Tibial nerve (tissue), 3 donors: ENCODE measurements around the gene SIMC1.
"Not testable (repeated sequence)": the region's sequence is repeated elsewhere in the genome, so short reads cannot be mapped to it uniquely, and the experiment has no call there.

ENCODE experiments used
- POLR2A ChIP-seq, 2 donors: fragments of 450-650 bp; IDR thresholded peaks; one replicate each; pipeline ENCODE4 v1.6.1; 2017; ENCODE audit warnings: antibody characterized with exemption in 2 of 2, mild to moderate bottlenecking in 2 of 2, moderate library complexity in 2 of 2
- TF ChIP-seq, protein P1 (sequence below), 5 experiments: fragments of 200-600 bp in 3 of 5; fragments of 450-650 bp in 2 of 5; sonication (generic) in 3 of 5; IDR thresholded peaks; one replicate each; pipeline ENCODE4 v1.5.1; 2016 to 2019; ENCODE audit warnings: antibody characterized with exemption in 5 of 5, mild to moderate bottlenecking in 3 of 5, moderate library complexity in 2 of 5

DNA sequence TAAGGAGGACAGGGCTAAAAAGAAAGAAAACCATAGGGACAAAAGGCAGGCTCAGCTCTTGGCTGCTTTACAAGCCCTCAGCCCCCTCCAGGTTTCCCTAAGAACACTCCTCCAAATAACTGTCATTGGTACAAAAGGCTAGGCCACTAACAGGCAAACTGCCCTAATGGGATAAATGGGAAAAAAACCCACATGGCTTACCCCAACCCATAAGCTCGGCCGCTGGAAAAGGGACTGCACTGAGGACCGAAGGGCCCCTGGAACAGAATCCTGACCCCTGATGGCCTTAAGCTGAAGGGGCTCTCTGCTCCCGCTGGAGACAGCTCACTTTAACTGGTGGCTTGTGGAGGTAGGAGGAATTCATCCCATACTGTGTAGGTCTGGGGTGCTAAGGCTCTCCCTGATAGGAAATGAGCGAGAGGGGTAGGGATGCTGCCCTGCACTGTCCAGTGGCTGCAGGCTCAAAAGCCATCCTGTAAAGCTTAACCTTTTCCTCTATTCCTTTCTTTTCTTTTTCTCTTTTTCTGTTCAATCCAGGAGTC is 21.0 kb upstream of the SIMC1 start:
- not testable (repeated sequence) for TF ChIP-seq POLR2A (IDR thresholded peaks at IDR 0.05)
- TF ChIP-seq, protein P1, sequence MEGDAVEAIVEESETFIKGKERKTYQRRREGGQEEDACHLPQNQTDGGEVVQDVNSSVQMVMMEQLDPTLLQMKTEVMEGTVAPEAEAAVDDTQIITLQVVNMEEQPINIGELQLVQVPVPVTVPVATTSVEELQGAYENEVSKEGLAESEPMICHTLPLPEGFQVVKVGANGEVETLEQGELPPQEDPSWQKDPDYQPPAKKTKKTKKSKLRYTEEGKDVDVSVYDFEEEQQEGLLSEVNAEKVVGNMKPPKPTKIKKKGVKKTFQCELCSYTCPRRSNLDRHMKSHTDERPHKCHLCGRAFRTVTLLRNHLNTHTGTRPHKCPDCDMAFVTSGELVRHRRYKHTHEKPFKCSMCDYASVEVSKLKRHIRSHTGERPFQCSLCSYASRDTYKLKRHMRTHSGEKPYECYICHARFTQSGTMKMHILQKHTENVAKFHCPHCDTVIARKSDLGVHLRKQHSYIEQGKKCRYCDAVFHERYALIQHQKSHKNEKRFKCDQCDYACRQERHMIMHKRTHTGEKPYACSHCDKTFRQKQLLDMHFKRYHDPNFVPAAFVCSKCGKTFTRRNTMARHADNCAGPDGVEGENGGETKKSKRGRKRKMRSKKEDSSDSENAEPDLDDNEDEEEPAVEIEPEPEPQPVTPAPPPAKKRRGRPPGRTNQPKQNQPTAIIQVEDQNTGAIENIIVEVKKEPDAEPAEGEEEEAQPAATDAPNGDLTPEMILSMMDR (IDR thresholded peaks at IDR 0.05) = not testable (repeated sequence)
